ENCODE results near the gene RMND5A.

RMND5A gene

DNA sequence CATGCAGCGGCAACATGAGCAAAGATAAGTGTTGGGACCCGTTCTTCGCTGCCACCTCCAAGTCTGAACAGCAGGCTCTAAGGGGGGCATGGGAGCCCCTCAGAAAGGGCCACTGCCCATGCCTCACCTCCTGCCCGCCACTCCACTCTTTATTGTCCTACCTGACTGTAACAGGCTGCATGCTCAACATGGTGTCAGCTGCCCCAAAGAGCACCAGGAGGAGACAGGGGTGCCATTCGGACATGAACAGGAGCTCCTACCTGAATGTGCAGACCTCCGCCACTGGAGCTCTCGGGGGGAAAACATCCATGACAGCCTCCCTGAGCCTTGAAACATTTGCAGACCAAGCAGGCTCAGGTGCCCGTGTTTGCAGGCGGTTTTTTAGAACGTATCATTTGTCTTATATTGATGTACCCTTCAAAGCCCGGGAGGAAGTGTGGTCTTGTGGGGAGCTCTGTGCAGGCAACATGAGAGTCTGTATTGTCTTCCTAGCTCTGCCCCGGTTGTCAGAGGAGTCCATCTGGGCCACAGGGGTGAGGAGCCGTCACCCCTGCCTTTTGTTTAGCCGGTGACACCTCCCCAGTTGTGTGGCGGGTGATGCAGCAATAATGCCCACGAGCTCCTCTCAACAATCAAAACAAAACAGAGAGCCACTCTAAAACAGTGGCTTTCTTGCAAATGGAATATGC, 105.7 kb downstream of the RMND5A start:
- Histone ChIP-seq H3K36me3 (ENCODE audit: control insufficient read depth, insufficient read depth, low read length) (no peaks in the 10 kb centered on the region), H3K27ac (ENCODE audit: insufficient read depth, low read depth, low read length, poor library complexity, severe bottlenecking) (no peak overlapping the region), H3K4me1 (ENCODE audit: control insufficient read depth, insufficient read depth, low read length) (no peaks in the 10 kb centered on the region), H3K27me3 (ENCODE audit: control insufficient read depth, insufficient read depth, low read length, poor library complexity, severe bottlenecking) (no peaks in the 10 kb centered on the region), H3K4me3 (ENCODE audit: insufficient read depth, low read depth, low read length) (no peak overlapping the region), H3K9me3 (ENCODE audit: control insufficient read depth, low read length) (no peaks in the 10 kb centered on the region)
- 87 to 93% methylated on average over 15 to 16 of the region's 16 CpGs for WGBS, 2 experiments

DNA sequence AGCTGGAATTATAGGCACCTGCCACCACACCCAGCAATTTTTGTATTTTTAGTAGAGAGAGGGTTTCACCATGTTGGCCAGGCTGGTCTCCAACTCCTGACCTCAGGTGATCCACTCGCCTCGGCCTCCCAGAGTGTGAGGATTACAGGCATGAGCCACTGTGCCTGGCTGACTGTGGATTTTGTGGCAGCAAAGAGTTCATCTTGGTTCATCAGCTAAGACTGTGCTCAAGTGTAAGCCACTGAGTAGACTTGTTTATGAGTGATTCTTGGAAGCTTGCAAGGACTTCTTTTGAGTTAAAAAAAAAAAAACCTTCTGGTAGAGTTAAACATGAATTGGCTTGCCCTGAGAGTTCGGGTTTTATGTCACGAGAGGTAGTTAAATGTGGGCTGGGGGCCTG, 106.9 kb downstream of the RMND5A start:
- Histone ChIP-seq H3K4me1 (ENCODE audit: control insufficient read depth, insufficient read depth, low read length) (no peaks in the 10 kb centered on the region), H3K9me3 (ENCODE audit: control insufficient read depth, low read length) (no peaks in the 10 kb centered on the region), H3K27me3 (ENCODE audit: control insufficient read depth, insufficient read depth, low read length, poor library complexity, severe bottlenecking) (no peaks in the 10 kb centered on the region), H3K27ac (ENCODE audit: insufficient read depth, low read depth, low read length, poor library complexity, severe bottlenecking) (no peak overlapping the region), H3K36me3 (ENCODE audit: control insufficient read depth, insufficient read depth, low read length) (no peaks in the 10 kb centered on the region), H3K4me3 (ENCODE audit: insufficient read depth, low read depth, low read length) (no peak overlapping the region)
- WGBS, 2 experiments: 94 to 97% methylated on average over 4 of the region's 4 CpGs
